ENCODE data around the gene FBXL19. TPM values are rescaled to one million over a fixed set of nuclear protein-coding genes. Genes with fewer than 3 reads are reported as not detected.

Gene FBXL19
- total RNA-seq, 1 experiment from 2014 or later = 84.3 TPM

- peak; percentile 78; the same call in 1 of the 2 replicates for TF ChIP-seq TP53 (CRISPR knock-in tag; IDR thresholded peaks at IDR 0.05)
- peak; percentile 72; the same call in 1 of the 2 replicates for TF ChIP-seq E2F4 (CRISPR knock-in tag; IDR thresholded peaks at IDR 0.05; ENCODE audit: borderline replicate concordance, low read depth)
- TF ChIP-seq PREB (CRISPR knock-in tag; IDR thresholded peaks at IDR 0.05; ENCODE audit: borderline replicate concordance) = peak; percentile 93; the same call in 1 of the 2 replicates
- TF ChIP-seq HMGXB4 (CRISPR knock-in tag; IDR thresholded peaks at IDR 0.05) = peak; percentile 90
- TF ChIP-seq HMGA2 (CRISPR knock-in tag; IDR thresholded peaks at IDR 0.05) = no peak
- peak; percentile 13; the same call in 1 of the 2 replicates for TF ChIP-seq ZNF423 (CRISPR knock-in tag; IDR thresholded peaks at IDR 0.05)
- TF ChIP-seq MAX (CRISPR knock-in tag; IDR thresholded peaks at IDR 0.05) = peak; percentile 98
- TF ChIP-seq SOX15 (CRISPR knock-in tag; IDR thresholded peaks at IDR 0.05) = no peak
- no peak for TF ChIP-seq ZSCAN18 (CRISPR knock-in tag; IDR thresholded peaks at IDR 0.05)
- no peak for TF ChIP-seq ZNF512 (CRISPR knock-in tag; IDR thresholded peaks at IDR 0.05; ENCODE audit: borderline replicate concordance)
- TF ChIP-seq SMAD4 (CRISPR knock-in tag; IDR thresholded peaks at IDR 0.05) = peak; percentile 77
- TF ChIP-seq FOXK1 (CRISPR knock-in tag; IDR thresholded peaks at IDR 0.05) = peak; percentile 88
- TF ChIP-seq JUN (CRISPR knock-in tag; IDR thresholded peaks at IDR 0.05) = peak; percentile 68; the same call in 1 of the 2 replicates
- peak; percentile 88 for TF ChIP-seq ESRRA (CRISPR knock-in tag; IDR thresholded peaks at IDR 0.05; ENCODE audit: borderline replicate concordance)
- TF ChIP-seq NFYB (CRISPR knock-in tag; conservative IDR thresholded peaks at IDR 0.05; ENCODE audit: low read depth) = no peak
- TF ChIP-seq FOXP4 (CRISPR knock-in tag; IDR thresholded peaks at IDR 0.05) = peak; percentile 96
- no peak for TF ChIP-seq NR1H2 (CRISPR knock-in tag; IDR thresholded peaks at IDR 0.05)
- 0 out of 2 replicates have a peak, but pooled peaks have one; percentile 37 for TF ChIP-seq ZNF317 (CRISPR knock-in tag; IDR thresholded peaks at IDR 0.05; ENCODE audit: borderline replicate concordance, low read depth)
- no peak for TF ChIP-seq OVOL2 (CRISPR knock-in tag; IDR thresholded peaks at IDR 0.05; ENCODE audit: borderline replicate concordance)
- peak; percentile 87 for TF ChIP-seq ZNF281 (CRISPR knock-in tag; IDR thresholded peaks at IDR 0.05)
- TF ChIP-seq TEAD1 (CRISPR knock-in tag; IDR thresholded peaks at IDR 0.05) = peak; percentile 89; the same call in 1 of the 2 replicates
- no peak for TF ChIP-seq ZNF138 (CRISPR knock-in tag; conservative IDR thresholded peaks at IDR 0.05)
Observed at GRCh38 chr16:30874821-30875717, 48.3 kb upstream of the FBXL19 start (continued).

Data from WTC11 (cell line).